Nephron (organoid): Measurements from ENCODE around the gene TAS2R46.
"Not testable (repeated sequence)": the region's sequence is repeated elsewhere in the genome, so short reads cannot be mapped to it uniquely, and the experiment has no call there.

ENCODE experiments used
- H3K27ac Mint-ChIP-seq, 3 experiments: 2 replicates each; pipeline ENCODE4 v1.8.0; 2020; ENCODE audit warnings: mixed read lengths in 3 of 3, mild to moderate bottlenecking in 2 of 3, moderate library complexity in 1 of 3
- H3K27me3 Mint-ChIP-seq: 2 replicates; pipeline ENCODE4 v1.8.0; 2021; ENCODE audit warnings: low read depth, mild to moderate bottlenecking, moderate library complexity, mixed read lengths
- H3K36me3 Mint-ChIP-seq: 2 replicates; pipeline ENCODE4 v1.8.0; 2020; ENCODE audit warnings: low read depth, mixed read lengths
- H3K4me1 Mint-ChIP-seq: 2 replicates; pipeline ENCODE4 v1.8.0; 2020; ENCODE audit warnings: mixed read lengths
- H3K4me3 Mint-ChIP-seq, 3 experiments: 2 replicates each; pipeline ENCODE4 v1.8.0; 2020; ENCODE audit warnings: mild to moderate bottlenecking in 3 of 3, mixed read lengths in 3 of 3, moderate library complexity in 2 of 3
- H3K9me3 Mint-ChIP-seq: 2 replicates; pipeline ENCODE4 v1.8.0; 2020; ENCODE audit warnings: mixed read lengths
- TF ChIP-seq, protein P1 (sequence below), 3 experiments: fragments of 200-600 bp; sonication (generic); IDR thresholded peaks; one replicate each; pipeline ENCODE4 v1.5.0; 2021; ENCODE audit warnings: antibody characterized with exemption in 3 of 3; ENCODE audit not compliant: unreplicated experiment in 3 of 3

The TAS2R46 gene

GRCh38 chr12:11062194-11062593 lies at the start of gene TAS2R46:
TSS of gene TAS2R46 (minus strand) at chr12:11062294. CDS start at chr12:11062294, 0 bp downstream.
- H3K27me3 Mint-ChIP-seq, H3K4me3 Mint-ChIP-seq, H3K4me1 Mint-ChIP-seq, H3K27ac Mint-ChIP-seq, H3K9me3 Mint-ChIP-seq: not testable (repeated sequence)
- peaks cover 22% of the 10 kb centered on the region for H3K36me3 Mint-ChIP-seq

GRCh38 chr12:11111213-11111612 lies 49.1 kb upstream of the TAS2R46 start:
- H3K4me1 Mint-ChIP-seq, H3K4me3 Mint-ChIP-seq, H3K27me3 Mint-ChIP-seq, H3K27ac Mint-ChIP-seq: not testable (repeated sequence)
- H3K9me3 Mint-ChIP-seq = peaks cover 87% of the 10 kb centered on the region
- H3K36me3 Mint-ChIP-seq = peaks cover 94% of the 10 kb centered on the region

GRCh38 chr12:11108862-11109261 lies 46.8 kb upstream of the TAS2R46 start:
- no peak overlapping the region for H3K27ac Mint-ChIP-seq
- H3K27me3 Mint-ChIP-seq = no peaks in the 10 kb centered on the region
- H3K9me3 Mint-ChIP-seq = peaks cover 70% of the 10 kb centered on the region
- H3K4me1 Mint-ChIP-seq = no peaks in the 10 kb centered on the region
- TF ChIP-seq, protein P1, sequence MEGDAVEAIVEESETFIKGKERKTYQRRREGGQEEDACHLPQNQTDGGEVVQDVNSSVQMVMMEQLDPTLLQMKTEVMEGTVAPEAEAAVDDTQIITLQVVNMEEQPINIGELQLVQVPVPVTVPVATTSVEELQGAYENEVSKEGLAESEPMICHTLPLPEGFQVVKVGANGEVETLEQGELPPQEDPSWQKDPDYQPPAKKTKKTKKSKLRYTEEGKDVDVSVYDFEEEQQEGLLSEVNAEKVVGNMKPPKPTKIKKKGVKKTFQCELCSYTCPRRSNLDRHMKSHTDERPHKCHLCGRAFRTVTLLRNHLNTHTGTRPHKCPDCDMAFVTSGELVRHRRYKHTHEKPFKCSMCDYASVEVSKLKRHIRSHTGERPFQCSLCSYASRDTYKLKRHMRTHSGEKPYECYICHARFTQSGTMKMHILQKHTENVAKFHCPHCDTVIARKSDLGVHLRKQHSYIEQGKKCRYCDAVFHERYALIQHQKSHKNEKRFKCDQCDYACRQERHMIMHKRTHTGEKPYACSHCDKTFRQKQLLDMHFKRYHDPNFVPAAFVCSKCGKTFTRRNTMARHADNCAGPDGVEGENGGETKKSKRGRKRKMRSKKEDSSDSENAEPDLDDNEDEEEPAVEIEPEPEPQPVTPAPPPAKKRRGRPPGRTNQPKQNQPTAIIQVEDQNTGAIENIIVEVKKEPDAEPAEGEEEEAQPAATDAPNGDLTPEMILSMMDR (IDR thresholded peaks at IDR 0.05; ENCODE audit: unreplicated experiment in 3 of 3) = no peak
- H3K36me3 Mint-ChIP-seq = peaks cover 85% of the 10 kb centered on the region
- H3K4me3 Mint-ChIP-seq = no peak overlapping the region

- H3K36me3 Mint-ChIP-seq = peaks cover 82% of the 10 kb centered on the region
- peaks cover 65% of the 10 kb centered on the region for H3K9me3 Mint-ChIP-seq
- H3K4me3 Mint-ChIP-seq = no peak overlapping the region
- TF ChIP-seq, protein P1 (IDR thresholded peaks at IDR 0.05; ENCODE audit: unreplicated experiment in 3 of 3) = no peak
- no peak overlapping the region for H3K27ac Mint-ChIP-seq
- no peaks in the 10 kb centered on the region for H3K27me3 Mint-ChIP-seq
- H3K4me1 Mint-ChIP-seq = no peaks in the 10 kb centered on the region
Observed at GRCh38 chr12:11107719-11108118, 45.6 kb upstream of the TAS2R46 start.

- Mint-ChIP-seq H3K9me3 (peaks cover 57% of the 10 kb centered on the region), H3K36me3 (peaks cover 82% of the 10 kb centered on the region), H3K4me3 (no peak overlapping the region), H3K27me3 (no peaks in the 10 kb centered on the region), H3K27ac (no peak overlapping the region), H3K4me1 (no peaks in the 10 kb centered on the region)
- TF ChIP-seq, protein P1 (IDR thresholded peaks at IDR 0.05; ENCODE audit: unreplicated experiment in 3 of 3) = no peak
Observed at GRCh38 chr12:11106288-11106687, 44.2 kb upstream of the TAS2R46 start.

GRCh38 chr12:11105546-11105945 lies 43.5 kb upstream of the TAS2R46 start:
- Mint-ChIP-seq H3K27ac (no peak overlapping the region), H3K9me3 (peaks cover 49% of the 10 kb centered on the region), H3K4me3 (no peak overlapping the region), H3K27me3 (no peaks in the 10 kb centered on the region), H3K36me3 (peaks cover 79% of the 10 kb centered on the region), H3K4me1 (no peaks in the 10 kb centered on the region)
- TF ChIP-seq, protein P1 (IDR thresholded peaks at IDR 0.05; ENCODE audit: unreplicated experiment in 3 of 3) = no peak

- H3K4me3 Mint-ChIP-seq, H3K27ac Mint-ChIP-seq, H3K4me1 Mint-ChIP-seq, H3K27me3 Mint-ChIP-seq: not testable (repeated sequence)
- Mint-ChIP-seq H3K9me3 (peaks cover 10% of the 10 kb centered on the region), H3K36me3 (peaks cover 42% of the 10 kb centered on the region)
Observed at GRCh38 chr12:11094910-11095309, 32.8 kb upstream of the TAS2R46 start.
